T1000 (cell line): ENCODE results near the gene EMC6.
"Not testable (repeated sequence)": the region's sequence is repeated elsewhere in the genome, so short reads cannot be mapped to it uniquely, and the experiment has no call there.

ENCODE experiments used
- DNase-seq: peaks from one replicate; lab custom pipeline; 2025; ENCODE audit warnings: mixed read lengths; lab: John Stamatoyannopoulos, UW

Gene EMC6

GRCh38 chr17:3681057-3681456 is 12.4 kb downstream of the EMC6 start:
- no peak for DNase-seq

- no peak for DNase-seq
These were observed 13.0 kb downstream of the EMC6 start for GRCh38 chr17:3681565-3681964.

GRCh38 chr17:3682033-3682432 is 13.4 kb downstream of the EMC6 start:
- no peak for DNase-seq

GRCh38 chr17:3683054-3683511 is 14.5 kb downstream of the EMC6 start:
- no peak for DNase-seq

GRCh38 chr17:3685174-3685573 is 16.6 kb downstream of the EMC6 start:
- DNase-seq: no peak

GRCh38 chr17:3688027-3688553 is 19.5 kb downstream of the EMC6 start:
- no peak for DNase-seq

- no peak for DNase-seq
These were observed 20.2 kb downstream of the EMC6 start for GRCh38 chr17:3688852-3689261.

- DNase-seq: no peak
These were observed 20.9 kb downstream of the EMC6 start for GRCh38 chr17:3689262-3690093.

- DNase-seq: no peak
These were observed 21.6 kb downstream of the EMC6 start for GRCh38 chr17:3690094-3690715.

GRCh38 chr17:3691617-3692067 is 23.0 kb downstream of the EMC6 start:
- no peak for DNase-seq

- no peak for DNase-seq
These were observed 23.7 kb downstream of the EMC6 start for GRCh38 chr17:3692346-3692745.

GRCh38 chr17:3693141-3693540 is 24.5 kb downstream of the EMC6 start:
- no peak for DNase-seq

- DNase-seq: no peak
These were observed 25.2 kb downstream of the EMC6 start for GRCh38 chr17:3693829-3694231.

- DNase-seq: no peak
These were observed 26.6 kb downstream of the EMC6 start for GRCh38 chr17:3695129-3695722.

GRCh38 chr17:3695723-3696411 is 27.3 kb downstream of the EMC6 start, which contains the start of gene P2RX5:
Gene P2RX5, minus strand, starts transcription at chr17:3696155. Its CDS starts 150 bp downstream, at chr17:3696005.
- no peak for DNase-seq

GRCh38 chr17:3697103-3697476 is 28.5 kb downstream of the EMC6 start:
- no peak for DNase-seq

- DNase-seq: no peak
These were observed 29.5 kb downstream of the EMC6 start for GRCh38 chr17:3698139-3698538.

GRCh38 chr17:3699951-3700350 is 31.3 kb downstream of the EMC6 start:
- DNase-seq: no peak

GRCh38 chr17:3702041-3702539 is 33.5 kb downstream of the EMC6 start:
- not testable (repeated sequence) for DNase-seq

GRCh38 chr17:3704931-3705717 is 36.5 kb downstream of the EMC6 start:
- no peak for DNase-seq

- not testable (repeated sequence) for DNase-seq
These were observed 37.0 kb downstream of the EMC6 start for GRCh38 chr17:3705718-3705984.
